Sigmoid colon (tissue), 7 donors: ENCODE data around the gene PLXDC1. TPM values are rescaled to one million over a fixed set of nuclear protein-coding genes. Genes with fewer than 3 reads are reported as not detected.

Experiments used
- DNase-seq: peaks from one replicate; pipeline ENCODE4 v3.0.0-alpha.2; 2019
- H3K27ac ChIP-seq, 4 donors: fragments of 200-600 bp; sonication (generic); one replicate each; pipeline ENCODE4 v1.5.1; 2016 to 2019; ENCODE audit warnings: mild to moderate bottlenecking in 1 of 4
- H3K27me3 ChIP-seq, 3 donors: fragments of 200-600 bp; sonication (generic); one replicate each; pipeline ENCODE4 v1.5.1; 2019; ENCODE audit warnings: mild to moderate bottlenecking in 1 of 3
- H3K36me3 ChIP-seq, 4 donors: fragments of 200-600 bp; sonication (generic); one replicate each; pipeline ENCODE4 v1.5.1; 2016 to 2019
- H3K4me1 ChIP-seq, 4 donors: fragments of 200-600 bp; sonication (generic); one replicate each; pipeline ENCODE4 v1.5.1; 2017 to 2019
- H3K4me3 ChIP-seq, 4 donors: fragments of 200-600 bp; sonication (generic); one replicate each; pipeline ENCODE4 v1.5.1; 2017 to 2019; ENCODE audit warnings: mild to moderate bottlenecking in 2 of 4, moderate library complexity in 1 of 4
- H3K9me3 ChIP-seq, 4 donors: fragments of 200-600 bp in 3 of 4; sonication (generic) in 3 of 4; one replicate each; pipeline versions ENCODE4 v1.5.1 to v1.6.1; 2013 to 2019
- CTCF ChIP-seq, 4 experiments: fragments of 450-650 bp in 3 of 4; fragments of 200-600 bp in 1 of 4; IDR thresholded peaks; one replicate each; pipeline ENCODE4 v1.5.1; 2016 to 2019; ENCODE audit warnings: antibody characterized with exemption in 4 of 4, mild to moderate bottlenecking in 3 of 4, moderate library complexity in 2 of 4
- EP300 ChIP-seq, 4 donors: sonication (generic); formaldehyde crosslinking; IDR thresholded peaks; one replicate each; pipeline ENCODE4 v1.6.1; 2017; ENCODE audit warnings: antibody characterized with exemption in 4 of 4
- POLR2A ChIP-seq, 2 donors: fragments of 450-650 bp; IDR thresholded peaks; one replicate each; pipeline ENCODE4 v1.6.1; 2016; ENCODE audit warnings: antibody characterized with exemption in 2 of 2, mild to moderate bottlenecking in 2 of 2, moderate library complexity in 2 of 2
- POLR2AphosphoS5 ChIP-seq, 4 donors: sonication (generic); formaldehyde crosslinking; IDR thresholded peaks; one replicate each; pipeline ENCODE4 v1.6.1; 2017; ENCODE audit warnings: antibody characterized with exemption in 4 of 4
- WGBS, 2 donors: extraction: QIAGEN DNeasy Blood & Tissue Kit; methylation state at CpG; one replicate each; pipeline ENCODE4 v1.1.7; 2013; 5-methylcytosine and 5-hydroxymethylcytosine counted together
- intact Hi-C: fragments of 100-400 bp; cut with DNase I; formaldehyde crosslinking; loops from one replicate; pipeline ENCODE4 v1.15.1; 2023
- polyA plus RNA-seq, 3 donors: library from polyadenylated mRNA; stranded (reverse); fragments of 200-250 nt; gene quantifications; one replicate each; pipeline ENCODE4 v1.2.3, GENCODE V29; 2013
- total RNA-seq, 4 donors: library from RNA; depleted of rRNA; stranded (reverse); fragments of >200 nt; gene quantifications; one replicate each; pipeline ENCODE4 v1.1.0, GENCODE V29; 2016
- donor health status: healthy with polysubstance abuse.
- donor health status: Bipolar disorder and iron deficiency.
- donor health status: healthy.

Gene PLXDC1
- total and polyA plus RNA-seq, 7 donors, result 1.4 to 13.0 (median 6.2) TPM

DNA sequence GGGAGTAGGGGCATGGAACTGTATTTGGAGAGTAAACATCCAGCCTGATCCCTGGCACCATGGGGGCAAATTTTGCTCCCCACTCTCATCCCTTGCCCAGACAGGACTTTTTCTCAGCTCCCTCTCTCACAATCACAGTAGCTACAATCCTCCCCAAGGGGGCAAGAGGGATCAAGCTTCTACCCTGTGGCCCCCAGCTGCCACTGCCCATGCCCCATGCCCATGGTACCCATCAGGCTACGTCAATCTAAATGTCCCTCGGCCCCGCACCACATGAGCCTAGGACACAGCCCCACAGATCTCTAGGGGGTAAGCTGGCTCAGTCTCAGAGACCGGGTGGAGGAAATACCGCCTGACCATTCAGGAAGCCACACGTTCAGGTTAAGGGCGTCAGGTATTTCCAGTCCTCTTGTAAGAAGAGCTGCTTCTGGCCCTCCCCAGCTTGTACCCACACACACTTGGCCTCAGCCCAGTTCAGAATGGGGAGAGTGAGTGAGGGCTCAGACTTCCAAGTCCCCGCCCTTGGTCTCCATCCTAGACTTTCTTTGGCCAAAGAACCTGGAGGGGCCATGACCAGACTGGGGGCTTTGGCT lies 44.2 kb upstream of the PLXDC1 start:
- WGBS, 2 donors, result 55 to 77% methylated on average over 8 of the region's 8 CpGs
- H3K27ac ChIP-seq, result peak overlapping the region; percentile 30 to 99 (median 94)
- peaks cover 0 to 33% (median 10%) of the 10 kb centered on the region in 4 donors for H3K36me3 ChIP-seq
- no peak for DNase-seq
- H3K27me3 ChIP-seq, result no peaks in the 10 kb centered on the region
- H3K4me3 ChIP-seq, result peak overlapping the region in 1 of 4 donors; percentile 75
- no peak for TF ChIP-seq POLR2AphosphoS5 (IDR thresholded peaks at IDR 0.05)
- TF ChIP-seq POLR2A (IDR thresholded peaks at IDR 0.05), result no peak
- no peak for TF ChIP-seq CTCF (IDR thresholded peaks at IDR 0.05)
- TF ChIP-seq EP300 (IDR thresholded peaks at IDR 0.05), result no peak
- no peaks in the 10 kb centered on the region for H3K9me3 ChIP-seq
- intact Hi-C loops, result loop anchor here (5.0 kb wide), 1 partner anchor 207 kb away; the partner anchor contains the start of gene FBXL20
- peaks cover 0 to 53% (median 45%) of the 10 kb centered on the region in 4 donors for H3K4me1 ChIP-seq

GRCh38 chr17:39194985-39195524 lies 43.6 kb upstream of the PLXDC1 start:
- intact Hi-C loops, result loop anchor here (5.0 kb wide), 1 partner anchor 207 kb away; the partner anchor contains the start of gene FBXL20
- Histone ChIP-seq H3K4me3 (no peak overlapping the region), H3K4me1 (peaks cover 0 to 53% (median 44%) of the 10 kb centered on the region in 4 donors), H3K27ac (peak overlapping the region; percentile 30 to 99 (median 46)), H3K9me3 (no peaks in the 10 kb centered on the region), H3K36me3 (peaks cover 0 to 40% (median 11%) of the 10 kb centered on the region in 4 donors), H3K27me3 (no peaks in the 10 kb centered on the region)
- DNase-seq, result no peak
- no peak for TF ChIP-seq POLR2AphosphoS5 (IDR thresholded peaks at IDR 0.05)
- TF ChIP-seq EP300 (IDR thresholded peaks at IDR 0.05), result no peak
- TF ChIP-seq CTCF (IDR thresholded peaks at IDR 0.05), result no peak
- TF ChIP-seq POLR2A (IDR thresholded peaks at IDR 0.05), result no peak
- 82 to 86% methylated on average over 10 of the region's 10 CpGs for WGBS, 2 donors

DNA sequence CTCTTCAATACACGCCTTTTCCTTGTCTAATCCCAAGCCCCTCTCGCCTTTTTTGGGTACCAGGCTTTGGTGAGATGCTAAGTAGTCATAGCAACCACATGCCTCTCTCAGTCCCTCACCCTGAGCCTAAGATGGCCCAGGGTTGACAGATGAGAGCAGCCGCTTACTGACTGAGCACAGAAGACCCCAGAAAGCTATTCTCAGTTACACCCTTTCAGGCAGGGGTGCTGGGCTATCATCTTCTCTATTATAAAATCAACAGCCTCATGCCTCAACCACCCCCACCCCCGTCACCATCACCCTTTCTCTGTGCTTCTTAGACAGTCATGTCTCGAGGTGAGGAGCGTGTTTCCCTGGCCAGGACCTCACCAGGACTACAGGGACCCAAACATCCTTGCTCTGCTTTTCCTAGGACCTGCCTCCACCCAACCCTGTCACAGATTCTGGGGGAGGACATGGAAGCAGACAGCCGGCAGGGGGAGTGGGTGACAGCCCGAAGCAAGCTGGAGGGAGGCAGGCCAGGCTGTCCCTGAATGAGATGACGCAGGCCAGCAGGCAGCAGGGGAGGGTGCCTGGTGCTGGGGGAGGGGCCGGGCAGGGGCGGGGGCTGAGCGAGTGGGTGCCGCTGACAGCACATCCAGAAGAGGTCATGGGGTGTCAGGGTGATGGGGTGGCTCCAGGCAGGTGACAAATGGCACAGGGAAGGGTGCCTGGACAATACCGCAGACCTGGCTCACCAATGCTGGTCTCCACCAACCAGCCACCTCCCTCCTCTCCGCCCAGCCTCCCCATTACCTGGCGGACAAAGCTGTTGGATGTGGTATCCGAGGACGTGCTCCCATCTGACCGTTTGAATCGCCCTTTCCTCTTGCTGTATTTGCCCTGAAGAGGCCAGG lies 42.9 kb upstream of the PLXDC1 start:
- no peaks in the 10 kb centered on the region for H3K9me3 ChIP-seq
- intact Hi-C loops, result no loop called here
- H3K4me1 ChIP-seq, result peaks cover 0 to 50% (median 41%) of the 10 kb centered on the region in 4 donors
- WGBS, 2 donors, result 78 to 82% methylated on average over 20 of the region's 20 CpGs
- H3K27ac ChIP-seq, result peak overlapping the region; percentile 30 to 99 (median 46)
- TF ChIP-seq POLR2A (IDR thresholded peaks at IDR 0.05) (no peak), POLR2AphosphoS5 (IDR thresholded peaks at IDR 0.05) (peak in 2 of 4 donors; percentile 18 to 21), EP300 (IDR thresholded peaks at IDR 0.05) (no peak), CTCF (IDR thresholded peaks at IDR 0.05) (peak; percentile 21 to 43 (median 26))
- H3K36me3 ChIP-seq, result peaks cover 0 to 45% (median 11%) of the 10 kb centered on the region in 4 donors
- no peak overlapping the region for H3K4me3 ChIP-seq
- no peaks in the 10 kb centered on the region for H3K27me3 ChIP-seq
- peak; percentile 87 for DNase-seq

- H3K36me3 ChIP-seq, result peaks cover 0 to 55% (median 11%) of the 10 kb centered on the region in 4 donors
- no peak overlapping the region for H3K27ac ChIP-seq
- no peaks in the 10 kb centered on the region for H3K27me3 ChIP-seq
- H3K9me3 ChIP-seq, result no peaks in the 10 kb centered on the region
- H3K4me3 ChIP-seq, result no peak overlapping the region
- DNase-seq, result no peak
- intact Hi-C loops, result no loop called here
- peaks cover 0 to 43% (median 37%) of the 10 kb centered on the region in 4 donors for H3K4me1 ChIP-seq
- no peak for TF ChIP-seq CTCF (IDR thresholded peaks at IDR 0.05)
- TF ChIP-seq EP300 (IDR thresholded peaks at IDR 0.05), result no peak
- no peak for TF ChIP-seq POLR2AphosphoS5 (IDR thresholded peaks at IDR 0.05)
- WGBS, 2 donors, result 83 to 93% methylated on average over 10 of the region's 10 CpGs
These were observed 41.9 kb upstream of the PLXDC1 start for GRCh38 chr17:39193346-39193745.
